CD4-positive, alpha-beta T cell treated with Interleukin-21 for 1 hour (primary cell): ENCODE measurements around the gene SLC16A5.
"Not testable (repeated sequence)": the region's sequence is repeated elsewhere in the genome, so short reads cannot be mapped to it uniquely, and the experiment has no call there.

Experiments
- DNase-seq: peaks from one replicate; pipeline ENCODE4 v3.0.0-alpha.2; 2020

SLC16A5 gene

GRCh38 chr17:75064460-75064859, 23.3 kb upstream of the SLC16A5 start:
- DNase-seq = no peak

DNA sequence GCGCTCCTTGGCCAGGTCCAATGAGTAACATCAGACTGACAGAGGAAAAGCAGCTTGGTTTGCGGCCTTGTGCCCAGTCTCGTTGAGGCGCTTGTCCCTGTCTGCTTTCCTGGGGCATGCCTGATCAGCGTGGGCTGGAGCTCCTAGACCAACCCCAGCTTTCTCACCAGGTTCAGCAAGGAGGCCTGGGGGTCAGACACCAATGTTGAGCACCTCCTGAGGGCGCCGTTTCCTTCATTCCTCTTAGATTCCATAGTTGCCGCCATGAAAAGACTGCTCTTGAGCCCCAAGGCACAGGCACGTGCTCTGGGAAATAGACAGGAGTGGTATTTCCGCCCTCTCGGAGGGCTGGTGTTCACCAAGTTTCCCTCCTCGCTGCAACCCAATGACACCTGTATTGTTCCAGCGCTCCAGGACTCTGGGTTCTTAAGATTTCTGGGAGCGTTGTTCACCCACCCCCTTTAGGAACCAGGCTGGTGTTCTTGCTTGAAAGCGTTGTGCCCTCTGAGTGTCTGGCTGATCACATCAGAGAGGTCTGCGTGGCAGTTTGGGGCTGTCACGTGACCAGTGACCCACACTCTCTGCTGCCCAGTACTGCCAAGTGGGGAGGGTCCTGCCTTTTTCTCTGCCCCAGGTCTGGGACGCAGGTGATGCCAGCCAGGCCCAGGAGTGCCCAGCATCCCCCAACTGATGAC, 22.7 kb upstream of the SLC16A5 start:
- DNase-seq = no peak

DNA sequence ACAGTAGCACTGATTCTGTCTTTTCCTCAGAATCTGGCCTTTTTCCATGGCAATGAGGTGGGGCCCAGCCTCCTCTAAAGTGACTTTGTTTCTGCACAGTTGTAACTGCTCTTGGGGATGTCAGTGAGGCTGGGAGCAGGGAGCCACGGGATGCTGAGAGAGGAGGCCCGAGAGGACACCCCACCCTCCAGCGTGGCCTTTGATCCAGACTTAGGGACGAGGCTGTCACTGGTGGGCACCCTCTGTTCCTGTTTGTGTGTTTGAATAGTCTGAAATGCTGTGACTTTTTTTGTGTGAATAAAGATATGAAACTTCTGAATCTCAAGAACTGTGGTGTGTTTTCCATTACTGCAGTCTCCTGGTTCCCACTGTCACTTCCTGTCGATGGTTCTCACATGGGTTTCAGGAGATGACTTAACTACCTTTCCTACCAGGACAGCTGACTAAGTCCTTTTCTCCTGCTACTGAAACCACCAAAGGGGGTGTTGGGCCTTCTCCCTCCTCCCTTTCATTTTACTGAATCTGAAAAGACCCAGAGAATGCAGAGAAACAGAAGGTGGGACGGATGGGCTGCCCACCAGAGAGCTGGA, 22.1 kb upstream of the SLC16A5 start:
- DNase-seq = no peak

GRCh38 chr17:75067856-75068255, 19.9 kb upstream of the SLC16A5 start:
- peak; percentile 25 for DNase-seq

DNA sequence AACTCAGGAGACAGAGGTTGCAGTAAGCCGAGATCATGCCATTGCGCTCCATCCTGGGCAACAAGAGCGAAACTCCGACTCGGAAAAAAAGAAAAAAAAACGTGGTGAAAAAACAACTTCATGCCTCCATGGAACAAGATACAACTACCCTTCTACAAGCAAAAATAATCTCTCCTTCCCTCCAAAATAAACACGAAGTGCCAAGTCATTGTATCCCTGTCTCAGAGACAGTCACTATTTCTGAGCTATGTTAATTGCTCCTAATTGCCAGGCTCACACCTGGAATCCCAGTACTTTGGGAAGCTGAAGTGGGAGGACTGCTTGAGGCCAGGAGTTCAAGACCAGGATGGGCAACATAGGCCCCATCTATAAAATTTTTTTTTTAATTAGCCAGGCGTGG, 19.0 kb upstream of the SLC16A5 start:
- no peak for DNase-seq

- DNase-seq = peak; percentile 19
Observed at GRCh38 chr17:75069783-75070182, 18.0 kb upstream of the SLC16A5 start.

DNA sequence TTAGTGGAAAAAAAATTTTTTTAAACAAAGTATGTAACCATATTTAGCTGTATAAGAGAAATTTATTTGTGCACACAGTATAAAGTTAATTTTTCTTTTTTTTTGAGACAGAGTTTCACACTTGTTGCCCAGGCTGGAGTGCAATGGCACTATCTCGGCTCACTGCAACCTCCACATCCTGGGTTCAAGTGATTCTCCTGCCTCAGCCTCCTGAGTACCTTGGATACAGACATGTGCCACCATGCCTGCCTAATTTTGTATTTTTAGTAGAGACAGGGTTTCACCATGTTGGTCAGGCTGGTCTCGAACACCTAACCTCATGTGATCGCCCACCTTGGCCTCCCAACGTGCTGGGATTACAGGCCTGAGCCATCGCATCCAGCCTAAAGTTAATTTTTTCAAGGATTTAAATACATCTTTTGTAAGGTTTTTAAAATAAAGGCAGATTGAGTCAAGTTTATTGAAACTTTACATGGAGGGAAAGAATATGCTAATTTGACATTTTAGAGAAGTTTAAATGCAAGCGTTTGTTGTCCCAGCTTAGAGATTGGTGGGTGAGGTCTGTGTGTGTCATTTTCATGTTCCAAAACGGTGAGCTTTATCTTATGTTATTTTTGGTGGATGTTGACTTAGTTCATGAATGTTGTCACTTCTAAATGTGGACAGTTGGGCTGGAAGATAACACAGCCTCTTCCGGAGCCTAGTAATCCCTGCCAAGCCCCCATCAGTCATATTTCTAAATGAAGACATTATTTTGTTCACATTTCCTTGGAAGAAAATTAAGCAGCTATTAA, 16.1 kb upstream of the SLC16A5 start:
- not testable (repeated sequence) for DNase-seq

- not testable (repeated sequence) for DNase-seq
Observed at GRCh38 chr17:75072909-75073308, 14.8 kb upstream of the SLC16A5 start.

- DNase-seq = no peak
Observed at GRCh38 chr17:75073618-75074047, 14.1 kb upstream of the SLC16A5 start.

DNA sequence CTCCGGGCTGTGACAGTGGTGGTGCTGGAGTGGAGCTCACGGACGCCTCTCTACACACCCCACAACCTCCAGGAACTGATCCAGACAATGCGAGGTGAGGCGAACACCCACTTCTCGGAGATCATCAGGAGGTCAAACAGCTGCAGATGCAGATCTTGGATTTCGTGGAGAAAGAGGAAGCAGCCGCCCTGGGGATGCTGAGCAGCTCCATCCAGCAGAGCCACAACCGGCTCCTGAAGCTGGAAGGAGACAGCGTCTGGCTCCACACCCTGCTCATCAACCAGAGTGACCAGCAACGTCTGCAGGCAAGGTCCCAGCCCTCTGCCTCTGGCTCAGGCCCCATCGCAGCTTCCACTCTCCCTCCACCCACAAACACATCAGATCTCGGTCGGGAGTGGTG, 13.2 kb upstream of the SLC16A5 start:
- DNase-seq = no peak

GRCh38 chr17:75075597-75076336, 12.0 kb upstream of the SLC16A5 start:
- no peak for DNase-seq

GRCh38 chr17:75077072-75077495, 10.7 kb upstream of the SLC16A5 start:
- no peak for DNase-seq

GRCh38 chr17:75077496-75078283, 10.1 kb upstream of the SLC16A5 start:
- peak; percentile 43 for DNase-seq

DNA sequence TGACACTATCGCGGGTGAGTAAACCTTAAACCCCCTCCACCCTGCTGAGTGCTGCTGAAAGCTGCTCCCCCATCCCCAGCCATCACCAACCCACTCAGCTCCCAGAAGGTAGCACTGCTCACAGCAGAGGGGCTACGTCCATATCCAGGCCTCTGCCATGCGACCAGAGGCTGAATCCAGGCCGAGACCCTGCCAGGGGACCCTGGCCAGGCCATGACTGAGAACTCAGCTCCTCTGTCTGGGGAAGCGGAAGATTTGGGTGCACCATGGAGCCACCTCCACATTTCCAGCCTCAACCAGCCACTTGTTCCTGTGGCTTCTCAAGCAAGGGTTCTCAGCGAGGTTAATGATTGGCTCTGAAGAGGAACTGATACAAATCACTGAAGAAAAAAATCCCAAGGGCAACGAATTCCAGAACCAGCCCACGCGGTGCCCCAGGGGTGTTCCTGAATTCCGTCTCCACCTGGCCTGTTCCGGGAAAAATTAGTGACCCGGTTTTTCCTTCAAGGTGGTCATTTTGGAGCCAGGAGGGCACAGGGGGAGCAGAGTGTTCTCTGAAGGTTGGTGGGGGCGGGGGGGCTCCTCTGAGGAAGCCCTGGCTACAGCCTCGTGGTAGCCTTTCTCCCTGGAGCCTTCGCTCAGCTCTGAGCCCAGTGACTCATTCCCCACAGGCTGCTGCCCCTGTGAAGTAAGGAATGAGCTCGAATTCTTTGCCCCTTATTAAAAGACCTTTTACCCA, 9.3 kb upstream of the SLC16A5 start:
- DNase-seq = no peak

DNA sequence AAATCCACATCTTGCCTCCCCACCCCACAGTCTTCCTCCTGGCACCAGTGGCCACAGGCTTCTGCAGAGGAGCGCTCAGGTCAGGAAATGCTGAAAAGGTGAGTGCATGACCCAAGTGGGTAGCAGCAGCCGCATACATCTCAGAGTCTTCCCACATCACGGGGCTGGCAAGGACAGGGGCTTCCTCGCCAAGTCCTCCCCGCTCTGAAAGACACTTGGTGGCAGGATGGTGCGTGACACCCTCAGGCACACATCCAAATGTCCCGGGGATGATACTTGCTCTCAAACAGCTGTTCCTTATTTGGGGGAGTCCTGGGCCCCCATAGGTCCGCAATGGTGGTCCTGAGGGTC, 8.8 kb upstream of the SLC16A5 start:
- DNase-seq = no peak

DNA sequence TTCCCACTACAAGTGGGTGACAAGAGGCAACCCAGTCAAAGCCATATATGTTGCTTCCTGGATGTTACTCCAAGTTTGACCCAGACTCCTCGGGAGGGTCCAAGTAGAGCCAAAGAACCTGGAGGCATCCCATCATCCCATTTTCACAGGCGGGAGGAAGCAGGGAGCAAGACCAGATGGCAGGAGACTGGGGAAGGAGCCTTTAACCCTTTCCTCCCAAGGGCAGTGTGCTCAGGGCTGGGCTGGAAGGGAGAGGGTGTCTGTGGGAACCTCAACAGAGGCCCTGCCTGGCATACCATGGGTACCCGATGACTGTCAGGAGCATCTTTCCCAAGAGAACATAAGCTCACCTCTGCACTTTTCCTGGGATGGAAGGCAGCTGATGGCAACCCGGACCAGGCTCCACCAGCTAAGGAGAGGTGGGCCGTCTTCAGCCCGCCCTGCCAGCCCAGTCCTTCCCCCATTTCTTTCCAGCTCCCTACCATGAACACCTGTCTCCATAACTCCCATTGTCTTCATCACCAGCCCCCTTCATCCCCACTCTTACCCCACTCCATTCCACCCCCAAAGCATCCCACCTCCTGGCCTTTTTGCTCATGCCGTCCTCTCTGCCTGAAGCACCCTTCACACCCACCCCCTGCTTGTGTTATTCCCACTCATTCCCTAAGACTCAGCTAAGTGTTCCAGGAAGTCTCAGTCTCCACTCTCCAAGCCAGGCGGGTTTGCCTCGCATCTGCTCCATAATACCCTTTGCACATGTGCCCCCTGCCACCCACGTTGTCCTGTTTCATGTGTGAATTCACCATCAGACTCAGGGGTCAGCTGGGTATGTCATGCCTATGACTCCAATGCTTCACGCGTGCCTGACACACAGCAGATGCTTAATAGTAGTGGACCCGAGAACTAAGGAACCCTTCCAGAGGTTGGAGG, 5.9 kb upstream of the SLC16A5 start:
- DNase-seq = no peak

- DNase-seq = no peak
Observed at GRCh38 chr17:75082683-75083082, 5.1 kb upstream of the SLC16A5 start.

- no peak for DNase-seq
Observed at GRCh38 chr17:75084039-75084660, 3.6 kb upstream of the SLC16A5 start.

DNA sequence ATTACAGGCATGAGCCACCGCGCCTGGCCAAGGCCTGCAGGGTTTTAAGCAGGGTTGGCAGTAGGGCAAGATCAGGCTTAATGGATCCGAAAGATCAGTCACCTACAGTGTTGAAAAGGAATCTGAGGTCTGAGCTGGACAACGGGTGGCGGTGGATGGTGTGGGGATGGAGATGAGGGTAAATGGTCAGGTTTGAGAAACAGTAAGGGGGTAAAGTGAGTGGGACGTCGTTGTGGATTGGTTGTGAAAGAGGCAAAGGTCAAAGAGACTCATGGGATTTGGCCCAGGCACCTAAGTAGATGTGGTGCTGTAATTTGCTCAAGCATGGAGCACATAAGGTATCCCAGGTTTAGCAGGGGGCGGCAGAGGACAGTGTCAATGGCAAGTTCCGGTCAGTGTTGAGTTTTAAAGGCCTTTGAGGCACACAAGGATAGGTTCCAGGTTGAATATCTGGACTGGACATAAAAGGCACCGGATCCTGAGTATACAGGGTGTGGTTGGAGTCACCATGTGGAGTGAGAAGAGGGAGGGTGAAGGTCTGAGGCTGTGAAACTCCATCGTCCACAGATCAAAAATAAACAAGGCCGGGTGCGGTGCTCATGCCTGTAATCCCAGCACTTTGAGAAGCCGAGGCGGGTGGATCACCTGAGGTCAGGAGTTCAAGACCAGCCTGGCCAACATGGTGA, 1.1 kb upstream of the SLC16A5 start:
- DNase-seq = no peak

DNA sequence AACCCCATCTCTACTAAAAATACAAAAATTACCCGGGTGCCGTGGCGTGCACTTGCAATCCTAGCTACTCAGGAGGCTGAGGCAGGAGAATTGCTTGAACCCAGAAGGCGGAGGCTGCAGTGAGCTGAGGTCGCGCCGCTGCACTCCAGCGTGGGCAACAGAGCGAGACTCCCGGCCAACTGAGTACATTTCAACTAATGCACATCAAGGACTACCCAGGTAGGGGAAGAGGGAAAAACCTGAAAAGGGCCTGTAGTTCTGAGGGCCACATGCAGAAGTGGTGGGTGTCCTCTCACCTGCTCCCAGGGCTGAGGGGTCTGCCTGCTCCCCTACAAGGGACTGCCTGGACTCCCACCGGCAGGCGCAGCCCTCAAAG, 584 bp upstream of the SLC16A5 start:
- no peak for DNase-seq
